Skeletal muscle cell (primary cell): ENCODE results near the gene GPBP1.
"Not testable (repeated sequence)": the region's sequence is repeated elsewhere in the genome, so short reads cannot be mapped to it uniquely, and the experiment has no call there.

ENCODE experiments used
- DNase-seq: peaks from one replicate; pipeline ENCODE4 v3.0.0-alpha.2; 2010; ENCODE audit warnings: low read depth
- H3K4me3 ChIP-seq: 2 replicates; pipeline ENCODE4 v1.5.1; 2011; ENCODE audit warnings: low read depth, mild to moderate bottlenecking, control low read depth, low read length, moderate library complexity

Gene GPBP1

DNA sequence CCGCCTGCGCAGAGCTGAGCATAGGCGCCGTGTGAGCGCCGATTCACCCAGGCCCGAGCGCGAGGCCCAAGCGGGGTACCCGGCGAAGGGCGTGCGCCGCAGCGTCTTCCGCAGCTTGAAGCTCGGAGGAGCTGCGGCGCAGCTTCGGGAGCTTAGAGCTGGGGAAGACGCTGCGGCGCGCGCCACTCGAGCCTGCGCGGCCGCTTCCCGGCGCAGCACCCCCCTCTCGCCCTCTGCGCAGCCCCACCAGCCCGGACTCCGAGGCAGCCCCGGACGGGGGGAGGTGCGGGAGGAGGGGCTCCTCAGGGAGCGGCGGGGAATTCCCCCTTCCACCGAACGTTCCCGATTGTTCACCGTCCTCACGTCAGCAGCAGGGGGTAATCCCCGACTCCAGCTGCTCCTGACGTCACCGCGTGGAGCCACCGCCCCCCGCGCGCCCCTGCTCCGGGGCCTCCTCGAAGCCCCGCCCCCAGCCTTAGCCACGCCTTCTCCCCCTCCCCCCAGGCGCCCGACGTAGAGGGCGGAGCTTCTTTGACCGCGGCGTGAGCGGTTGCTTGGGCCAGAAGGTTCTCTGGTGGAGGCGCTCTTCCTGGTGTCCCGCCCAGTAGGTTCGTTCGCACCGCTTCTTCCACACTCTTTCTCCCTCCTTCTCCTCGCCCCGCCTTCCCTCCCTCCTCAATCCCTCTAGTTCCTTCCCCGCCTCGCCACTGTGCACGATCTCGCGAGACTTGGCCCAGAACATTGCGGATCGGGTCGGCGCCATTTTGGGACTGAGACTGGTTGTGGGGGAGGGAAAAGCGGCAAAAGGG lies at the start of gene GPBP1:
Gene GPBP1 (plus strand): TSS at position 741 of the 809 bp plus-strand sequence. CDS start 40,072 bp downstream, outside the sequence.
- DNase-seq, result peak; percentile 99
- peak within 1 kb of the TSS; percentile 96 for H3K4me3 ChIP-seq

DNA sequence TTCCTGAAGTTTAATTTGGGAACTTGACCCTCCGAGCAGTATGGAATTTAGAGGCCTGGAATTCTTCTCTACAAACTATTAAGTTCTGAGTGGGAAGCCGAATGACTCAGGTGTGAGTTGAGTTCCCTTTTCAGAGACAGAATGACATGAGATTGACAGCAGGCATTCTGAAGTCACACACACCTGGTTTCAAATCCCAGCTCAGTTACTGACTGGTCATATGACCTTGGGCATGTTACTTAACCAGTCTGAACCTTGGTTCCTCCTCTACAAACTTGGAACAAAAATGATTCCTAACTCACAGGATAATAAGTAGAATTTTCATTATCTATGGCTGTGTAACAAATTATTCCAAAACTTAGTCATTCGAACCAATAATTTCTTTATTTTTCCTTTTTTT lies 45.5 kb upstream of the GPBP1 start:
- no peak for DNase-seq
- H3K4me3 ChIP-seq, result no peak overlapping the region

DNA sequence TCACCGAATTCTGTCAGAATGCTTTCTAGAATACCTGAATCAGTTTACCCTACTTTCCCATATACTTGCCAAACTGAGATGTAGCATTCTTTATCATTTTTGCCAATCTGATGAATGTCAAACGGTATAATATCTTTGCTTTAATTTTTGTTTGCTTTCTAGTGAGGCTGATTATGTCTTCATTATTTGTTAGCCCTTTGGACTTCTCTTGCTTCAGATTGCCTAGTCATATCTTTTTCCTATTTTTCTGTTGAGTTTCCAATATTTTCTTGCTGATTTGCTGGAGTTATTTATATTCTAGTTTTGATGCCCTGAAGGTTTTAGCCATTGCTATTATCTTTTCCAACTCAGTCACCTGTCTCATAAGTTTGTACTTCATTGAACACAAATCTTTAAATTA lies 40.3 kb upstream of the GPBP1 start:
- no peak overlapping the region for H3K4me3 ChIP-seq
- DNase-seq, result no peak

DNA sequence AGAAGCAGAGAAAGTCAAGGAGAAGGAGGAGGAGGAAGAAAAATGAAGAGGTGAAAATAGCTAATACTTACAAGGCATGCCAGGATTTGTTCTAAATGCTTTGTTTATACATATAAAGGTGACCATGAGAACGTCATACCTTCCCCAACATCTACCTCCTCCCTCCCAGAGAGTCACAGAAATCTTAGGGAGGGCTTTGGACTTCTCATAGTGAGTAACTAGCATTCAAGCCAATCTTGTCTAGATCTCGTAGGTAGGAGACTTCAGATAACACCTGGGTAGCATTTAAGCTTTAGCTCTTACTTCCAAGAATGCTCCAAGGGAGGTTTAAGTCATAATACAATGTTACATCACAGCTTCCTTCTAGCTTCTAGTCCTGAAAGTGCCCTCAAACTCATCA lies 36.5 kb upstream of the GPBP1 start:
- H3K4me3 ChIP-seq, result no peak overlapping the region
- DNase-seq, result no peak

GRCh38 chr5:57152316-57152715 lies 21.5 kb upstream of the GPBP1 start:
- no peak overlapping the region for H3K4me3 ChIP-seq
- no peak for DNase-seq

- no peak for DNase-seq
- no peak overlapping the region for H3K4me3 ChIP-seq
Observed at GRCh38 chr5:57155033-57155432, 18.8 kb upstream of the GPBP1 start.

DNA sequence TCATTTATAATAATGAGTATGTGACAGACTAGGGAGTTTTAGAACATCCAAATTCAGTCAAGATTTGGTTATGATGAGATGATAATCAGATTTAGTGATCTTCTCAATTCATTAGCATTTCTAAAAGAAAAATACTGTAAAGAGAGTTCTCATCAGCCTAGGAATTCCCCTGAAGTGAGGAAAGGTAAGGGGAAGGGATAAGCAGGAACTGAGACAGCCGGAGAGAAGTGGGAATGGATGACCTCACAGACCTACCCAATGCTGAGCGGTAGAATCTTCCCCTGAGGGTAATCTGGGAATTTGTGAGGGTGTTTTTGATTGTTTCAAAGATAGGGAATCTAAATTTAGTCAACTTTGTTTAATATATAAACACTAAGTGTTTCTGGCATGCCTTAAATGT lies 16.7 kb upstream of the GPBP1 start:
- H3K4me3 ChIP-seq, result no peak overlapping the region
- DNase-seq, result no peak

DNA sequence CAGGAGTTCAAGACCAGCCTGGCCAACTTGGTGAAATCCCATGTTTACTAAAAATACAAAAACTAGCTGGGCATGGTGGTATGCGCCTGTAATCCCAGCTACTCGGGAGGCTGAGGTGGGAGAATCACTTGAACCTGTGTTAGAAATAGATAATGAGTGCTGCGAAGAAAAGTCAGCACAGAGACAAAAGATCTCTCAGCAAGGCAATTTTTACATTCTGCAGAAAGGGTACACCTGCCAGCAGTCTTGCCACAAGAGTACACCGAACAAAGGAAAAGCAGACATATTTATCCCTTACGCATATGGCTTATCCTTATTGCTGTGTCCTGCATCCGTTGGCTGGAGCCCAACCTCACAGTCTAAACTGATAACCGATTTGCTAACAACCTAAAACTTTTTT lies 16.2 kb upstream of the GPBP1 start:
- DNase-seq, result no peak
- H3K4me3 ChIP-seq, result no peak overlapping the region

DNA sequence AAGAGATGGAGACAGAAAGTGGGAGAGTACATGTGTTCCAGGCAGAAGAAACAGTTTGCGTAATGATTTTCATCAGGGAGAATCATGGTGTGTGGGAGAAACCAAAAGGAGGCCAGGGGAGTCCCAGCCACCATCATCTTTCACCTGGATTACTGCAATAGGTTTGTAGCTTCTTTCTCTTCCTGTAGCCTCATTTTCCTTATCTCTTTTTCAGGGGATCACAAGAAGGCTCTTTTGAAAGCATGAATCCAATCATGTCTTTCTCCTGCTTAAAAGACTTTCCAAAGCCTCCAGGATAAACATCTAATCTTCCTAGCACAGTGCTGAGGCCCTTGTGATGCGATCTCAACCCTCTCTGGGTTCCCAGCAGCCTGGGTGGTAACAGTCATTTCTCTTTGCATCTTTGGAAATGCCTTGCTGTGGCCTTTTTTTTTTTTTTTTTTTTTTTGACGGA lies 10.3 kb upstream of the GPBP1 start:
- DNase-seq, result no peak
- no peak overlapping the region for H3K4me3 ChIP-seq

DNA sequence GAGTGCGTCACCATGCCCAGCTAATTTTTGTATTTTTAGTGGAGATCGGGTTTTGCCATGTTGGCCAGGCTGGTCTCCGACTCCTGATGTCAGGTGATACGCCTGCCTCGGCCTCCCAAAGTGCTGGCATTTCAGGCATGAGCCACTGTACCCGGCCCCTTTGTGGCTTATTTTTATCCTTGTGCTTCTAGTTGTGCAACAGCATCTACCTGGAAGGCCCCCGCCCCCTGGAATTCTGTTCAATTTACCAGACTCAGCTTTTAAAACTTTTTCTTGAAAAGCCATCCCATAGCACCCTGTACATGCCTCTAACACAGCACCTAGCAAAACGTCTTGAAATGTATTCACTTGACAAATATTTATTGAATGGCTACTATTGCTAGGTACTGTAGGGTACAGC lies 9.7 kb upstream of the GPBP1 start:
- H3K4me3 ChIP-seq, result no peak overlapping the region
- no peak for DNase-seq

GRCh38 chr5:57165171-57165570 lies 8.7 kb upstream of the GPBP1 start:
- DNase-seq, H3K4me3 ChIP-seq: not testable (repeated sequence)

DNA sequence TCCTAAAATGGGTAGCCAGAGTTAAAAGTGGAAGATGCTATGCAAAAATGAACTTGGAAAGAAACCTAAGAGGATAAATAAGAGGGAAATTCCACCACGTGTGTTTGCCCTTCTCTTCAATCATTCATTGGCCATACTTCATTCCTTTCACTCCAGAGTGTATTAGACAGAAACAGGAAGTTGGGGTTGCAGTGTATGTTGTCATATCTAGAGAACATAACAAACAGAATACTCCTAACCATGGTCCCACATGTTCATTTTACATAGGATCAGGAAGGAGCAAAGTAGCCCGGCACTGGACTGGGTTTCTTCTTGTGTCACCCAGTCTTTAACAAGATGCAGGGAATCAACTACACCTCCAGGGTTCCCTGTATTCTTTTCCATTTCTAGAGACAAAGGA lies 7.6 kb upstream of the GPBP1 start:
- no peak overlapping the region for H3K4me3 ChIP-seq
- DNase-seq, result no peak

DNA sequence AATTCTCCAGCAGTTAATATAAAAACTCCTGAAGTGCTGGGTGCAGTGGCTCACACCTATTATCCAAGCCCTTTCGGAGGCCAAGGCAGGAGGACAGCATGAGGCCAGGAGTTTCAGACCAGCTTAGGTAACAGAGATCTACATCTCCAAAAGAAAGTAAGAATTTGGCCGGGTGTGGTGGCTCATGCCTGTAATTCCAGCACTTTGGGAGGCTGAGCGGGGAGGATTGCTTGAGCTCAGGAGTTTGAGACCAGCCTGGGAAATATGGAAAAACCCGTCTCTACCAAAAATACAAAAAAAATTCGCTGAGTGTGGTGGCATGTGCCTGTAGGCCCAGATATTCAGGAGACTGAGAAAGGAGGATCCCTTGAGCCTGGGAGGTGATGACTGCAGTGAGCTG lies 6.7 kb upstream of the GPBP1 start:
- H3K4me3 ChIP-seq, result no peak overlapping the region
- DNase-seq, result no peak

DNA sequence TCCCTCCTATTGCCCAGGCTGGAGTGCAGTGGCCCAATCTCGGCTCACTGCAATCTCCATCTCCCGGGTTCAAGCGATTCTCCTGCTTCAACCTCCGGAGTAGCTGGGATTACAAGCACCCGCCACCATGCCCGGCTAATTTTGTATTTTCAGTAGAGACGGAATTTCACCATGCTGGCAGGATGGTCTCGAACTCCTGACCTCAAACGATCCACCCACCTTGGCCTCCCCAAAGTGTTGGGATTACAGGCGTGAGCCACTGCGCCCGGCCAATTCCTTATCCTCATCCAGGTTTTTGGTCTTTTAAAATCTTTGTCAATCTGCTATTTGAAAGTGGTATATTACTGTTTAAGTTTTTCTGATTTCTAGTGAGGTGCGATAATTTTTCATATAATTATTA lies 3.7 kb upstream of the GPBP1 start:
- not testable (repeated sequence) for H3K4me3 ChIP-seq, DNase-seq

DNA sequence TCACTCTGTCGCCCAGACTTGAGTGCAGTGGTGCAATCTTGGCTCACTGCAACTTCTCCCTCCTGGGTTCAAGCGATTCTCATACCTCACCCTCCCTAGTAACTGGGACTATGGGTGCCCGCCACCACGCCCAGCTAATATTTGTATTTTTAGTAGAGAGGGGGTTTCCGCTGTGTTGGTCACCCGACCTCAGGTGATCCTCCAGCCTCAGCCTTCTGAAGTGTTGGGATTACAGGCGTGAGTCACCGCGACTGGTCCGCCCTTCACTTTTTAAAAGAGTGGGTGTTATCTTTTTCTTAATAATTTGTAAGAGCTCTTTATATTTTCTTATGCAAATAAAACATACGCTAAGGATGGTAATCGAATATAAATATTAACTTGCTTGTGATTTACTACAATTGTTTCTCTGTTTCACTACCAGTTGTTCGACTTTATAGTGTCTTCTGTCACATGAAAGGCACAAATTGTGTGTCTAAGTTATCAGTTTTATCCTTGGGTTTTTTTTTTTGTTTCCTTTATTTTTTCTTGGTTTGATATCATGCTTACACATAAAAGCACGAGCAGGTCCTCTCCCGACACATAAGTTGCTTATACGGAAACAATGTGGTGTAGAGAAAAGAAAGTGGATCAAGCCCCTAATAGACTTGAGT lies 1.9 kb upstream of the GPBP1 start:
- no peak for DNase-seq
- H3K4me3 ChIP-seq, result peak overlapping the region; percentile 96

DNA sequence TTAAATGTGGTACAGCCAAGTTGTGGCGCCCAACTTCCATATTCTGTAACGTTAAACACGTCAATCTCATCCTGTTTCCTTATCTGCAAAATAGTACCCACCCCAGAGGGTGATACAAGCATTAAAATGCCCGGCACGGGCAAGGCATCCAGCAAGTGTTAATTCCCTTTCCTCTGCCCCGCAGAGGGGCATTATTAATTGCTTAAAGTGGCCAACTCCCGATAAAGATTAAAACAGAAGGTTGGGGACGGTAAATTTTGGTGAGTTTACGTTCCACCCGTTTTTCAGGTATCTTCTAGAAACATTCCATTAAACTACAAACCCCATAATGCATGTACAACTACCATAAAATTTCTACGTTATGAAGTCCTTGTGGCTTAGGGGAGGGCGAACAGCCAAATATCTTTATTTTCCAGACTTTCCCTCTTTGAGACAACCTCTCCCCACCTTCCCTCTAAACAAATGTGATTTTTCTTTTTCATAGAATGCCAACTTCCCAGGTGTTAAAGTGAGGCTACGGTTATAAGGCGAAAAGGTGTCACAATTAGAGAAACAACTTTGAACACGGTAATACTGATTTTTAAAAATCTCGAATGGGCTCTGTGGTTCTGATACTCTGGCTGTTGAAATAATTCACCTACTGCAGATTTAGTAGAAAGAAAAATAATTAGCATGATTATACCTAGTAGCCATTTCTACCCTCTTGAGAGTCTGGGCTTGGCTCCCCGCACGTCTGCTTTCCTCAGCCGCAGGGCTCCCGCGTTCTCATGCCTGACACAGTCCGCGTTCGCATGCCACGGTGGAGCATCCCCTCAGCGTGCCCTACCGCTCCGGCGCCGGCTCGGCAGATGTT lies 1.2 kb upstream of the GPBP1 start:
- peak overlapping the region; percentile 96 for H3K4me3 ChIP-seq
- no peak for DNase-seq

DNA sequence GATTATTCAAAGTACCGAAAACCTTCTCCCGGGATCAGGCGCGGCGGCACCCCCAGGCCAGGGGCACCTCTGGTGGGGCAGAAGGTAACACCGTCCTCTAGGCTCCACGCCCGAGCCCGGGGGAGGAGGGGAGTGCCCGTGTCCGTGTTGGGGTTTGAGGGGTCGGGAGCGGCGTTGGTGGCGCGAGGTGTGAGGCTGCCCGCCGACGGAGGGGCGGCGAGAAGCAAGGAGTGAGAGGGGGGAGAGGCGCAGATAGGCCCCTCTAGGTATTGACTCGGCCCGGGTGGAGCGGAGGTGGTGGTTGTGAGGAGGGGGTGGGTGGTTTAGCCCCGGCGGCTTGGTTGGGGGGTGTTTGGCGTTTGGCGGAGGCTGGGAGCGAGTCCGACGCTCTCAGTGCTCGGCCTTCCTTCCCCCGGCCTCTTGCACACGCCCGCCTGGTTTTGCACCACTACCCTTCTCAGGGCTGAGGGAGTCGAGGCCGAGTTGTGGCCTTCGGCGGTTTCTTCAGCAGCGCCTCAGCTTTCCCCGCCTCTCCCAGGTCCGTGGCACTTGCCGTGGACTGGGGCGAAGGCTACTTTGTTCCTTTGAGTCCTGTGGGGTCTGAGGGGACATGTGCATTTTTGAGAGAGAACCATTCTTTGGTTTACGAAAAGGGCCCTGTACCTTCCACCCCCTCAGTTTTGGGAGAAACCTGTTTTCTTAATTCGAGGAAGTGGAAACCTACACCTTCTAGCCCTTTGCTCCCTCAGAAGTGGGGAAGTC lies 450 bp downstream of the GPBP1 start:
- no peak for DNase-seq
- H3K4me3 ChIP-seq, result peak overlapping the region; percentile 96

- no peak for DNase-seq
- H3K4me3 ChIP-seq, result peak overlapping the region; percentile 96
Observed at GRCh38 chr5:57174890-57175510, 1.1 kb downstream of the GPBP1 start.
